Regular cardiac myocyte (primary cell): ENCODE data around the gene MLH3. TPM values are rescaled to one million over a fixed set of nuclear protein-coding genes. Genes with fewer than 3 reads are reported as not detected.

Experiments used
- total RNA-seq: library from RNA; depleted of rRNA; stranded (reverse); fragments of >200 nt; gene quantifications from 2 replicates; pipeline ENCODE4 v1.2.3, GENCODE V29; 2014

MLH3 gene
- 25.9 and 39.2 TPM in 2 replicates for total RNA-seq

GRCh38 chr14:75050852-75051555, at the start of gene MLH3:
TSS of gene MLH3 (minus strand) at chr14:75051467. CDS start at chr14:75049655, 1,812 bp downstream.

GRCh38 chr14:75069121-75069810, 18.0 kb upstream of the MLH3 start, which contains the start of gene ZC2HC1C:
TSS of gene ZC2HC1C (plus strand) at chr14:75069641. CDS start at chr14:75070574, 933 bp downstream.

GRCh38 chr14:75063491-75064204, 12.4 kb upstream of the MLH3 start, which contains the start of gene ACYP1:
TSS of gene ACYP1 (minus strand) at chr14:75064024. CDS start at chr14:75063553, 471 bp downstream.

DNA sequence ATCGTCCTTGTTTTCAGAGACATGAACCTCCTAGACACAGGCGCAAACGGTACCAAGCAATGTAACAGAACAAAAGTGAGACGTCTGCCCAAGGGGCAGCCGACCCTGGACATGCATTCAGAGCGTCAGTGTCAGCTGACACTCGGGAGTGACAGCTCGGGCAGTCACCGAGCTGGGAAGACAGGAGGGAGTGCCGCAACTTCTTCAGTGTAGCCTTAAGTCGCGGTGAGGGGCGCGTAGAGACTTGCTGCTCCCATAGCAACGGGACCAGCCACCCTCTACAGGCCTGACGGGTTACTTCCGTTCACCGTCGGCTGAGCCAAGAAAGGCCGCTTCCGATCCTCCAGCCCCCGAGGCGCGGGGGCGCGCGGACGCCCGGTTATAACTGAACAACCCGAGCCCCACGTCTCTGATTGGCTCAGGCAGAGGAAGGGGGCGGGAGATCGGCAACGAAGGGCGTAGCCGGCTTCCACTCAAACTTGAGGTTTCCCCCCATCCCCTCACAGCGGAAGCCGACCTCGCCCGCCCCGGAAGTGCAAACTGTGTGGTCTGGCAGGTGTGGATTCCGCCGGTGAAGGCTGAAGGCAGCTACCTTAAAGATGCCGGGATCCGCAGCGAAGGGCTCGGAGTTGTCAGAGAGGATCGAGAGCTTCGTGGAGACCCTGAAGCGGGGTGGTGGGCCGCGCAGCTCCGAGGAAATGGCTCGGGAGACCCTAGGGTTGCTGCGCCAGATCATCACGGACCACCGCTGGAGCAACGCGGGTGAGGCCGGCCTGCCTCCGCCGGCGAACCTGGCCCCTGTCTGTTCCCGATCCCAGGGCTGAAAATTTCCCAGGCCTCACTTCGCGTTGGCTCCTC, 48.6 kb downstream of the MLH3 start, which contains the start of gene EIF2B2:
Gene EIF2B2, plus strand, starts transcription at position 530 of the 858 bp plus-strand sequence. Its CDS starts 70 bp downstream, at position 600.

Other genes starting within 250 kb of the MLH3 start
- not detected in 2 replicates for gene PROX2, start 175.3 kb downstream of the MLH3 start, total RNA-seq
- 48.5 and 80.7 TPM in 2 replicates for gene DLST, start 169.6 kb downstream of the MLH3 start, total RNA-seq
- 0.56 and 0.96 TPM in 2 replicates for gene RPS6KL1, start 128.2 kb downstream of the MLH3 start, total RNA-seq
- gene PGF, start 95.9 kb downstream of the MLH3 start, total RNA-seq, result 14.0 and 17.8 TPM in 2 replicates
- gene EIF2B2, start 48.5 kb downstream of the MLH3 start, total RNA-seq, result 46.2 and 73.4 TPM in 2 replicates
- gene ACYP1, start 12.6 kb upstream of the MLH3 start, total RNA-seq, result 6.8 and 11.9 TPM in 2 replicates
- 0.85 and 0.96 TPM in 2 replicates for gene ZC2HC1C, start 18.2 kb upstream of the MLH3 start, total RNA-seq
- gene NEK9, start 75.6 kb upstream of the MLH3 start, total RNA-seq, result 42.9 and 62.6 TPM in 2 replicates
- gene TMED10, start 125.1 kb upstream of the MLH3 start, total RNA-seq, result 224 and 366 TPM in 2 replicates
- 14.8 and 32.1 TPM in 2 replicates for gene FOS, start 227.4 kb upstream of the MLH3 start, total RNA-seq